Choroid plexus epithelial cell (primary cell): ENCODE results near the gene ADGRD2.

Experiments
- DNase-seq: peaks from one replicate; pipeline ENCODE4 v3.0.0-alpha.2; 2010; ENCODE audit warnings: low read depth
- H3K4me3 ChIP-seq: 2 replicates; pipeline ENCODE4 v1.5.1; 2011; ENCODE audit warnings: low read depth, mild to moderate bottlenecking, control low read depth, low read length, moderate library complexity
- TF ChIP-seq, protein P1 (sequence below): conservative IDR thresholded peaks from 2 replicates; pipeline ENCODE4 v1.5.1; 2011; ENCODE audit warnings: low read depth, mild to moderate bottlenecking, control low read depth, inconsistent platforms, low read length, moderate library complexity

ADGRD2 gene

DNA sequence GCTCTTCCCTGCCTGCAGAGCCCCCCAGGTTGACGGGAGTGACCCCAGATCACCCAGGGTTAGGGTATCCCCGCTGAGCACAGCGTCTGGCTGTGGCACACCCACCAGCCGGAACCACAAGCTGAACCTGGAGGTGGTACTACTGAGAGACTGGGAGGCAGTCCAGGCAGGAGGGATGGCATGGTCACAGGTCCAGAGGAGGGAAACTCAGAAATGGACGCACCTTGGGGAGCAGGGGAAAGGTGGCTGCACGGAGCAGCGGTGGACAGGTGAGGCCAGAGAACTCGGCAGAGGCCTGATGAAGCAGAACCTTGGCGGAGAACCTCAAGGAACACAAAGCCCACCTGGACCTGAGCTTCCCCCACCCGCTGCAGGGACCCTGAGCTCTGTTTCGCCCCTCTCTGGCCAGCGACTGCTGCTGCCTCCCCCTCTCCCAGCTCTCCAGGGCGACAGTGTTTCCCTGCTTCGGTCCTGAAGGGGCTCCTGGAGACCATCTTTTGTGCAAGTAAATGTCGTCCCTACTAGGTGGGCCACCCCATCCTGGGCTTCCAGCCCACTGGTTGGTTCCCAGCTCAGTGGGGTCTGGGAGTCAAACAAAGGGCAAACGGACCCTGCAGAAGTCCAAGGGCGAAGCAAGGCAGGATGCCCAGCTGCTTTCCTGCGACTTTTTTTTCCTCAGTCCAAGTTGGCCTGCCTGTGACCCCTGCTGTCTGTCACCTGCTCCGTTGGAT is 845 bp downstream of the ADGRD2 start:
- TF ChIP-seq, protein P1, sequence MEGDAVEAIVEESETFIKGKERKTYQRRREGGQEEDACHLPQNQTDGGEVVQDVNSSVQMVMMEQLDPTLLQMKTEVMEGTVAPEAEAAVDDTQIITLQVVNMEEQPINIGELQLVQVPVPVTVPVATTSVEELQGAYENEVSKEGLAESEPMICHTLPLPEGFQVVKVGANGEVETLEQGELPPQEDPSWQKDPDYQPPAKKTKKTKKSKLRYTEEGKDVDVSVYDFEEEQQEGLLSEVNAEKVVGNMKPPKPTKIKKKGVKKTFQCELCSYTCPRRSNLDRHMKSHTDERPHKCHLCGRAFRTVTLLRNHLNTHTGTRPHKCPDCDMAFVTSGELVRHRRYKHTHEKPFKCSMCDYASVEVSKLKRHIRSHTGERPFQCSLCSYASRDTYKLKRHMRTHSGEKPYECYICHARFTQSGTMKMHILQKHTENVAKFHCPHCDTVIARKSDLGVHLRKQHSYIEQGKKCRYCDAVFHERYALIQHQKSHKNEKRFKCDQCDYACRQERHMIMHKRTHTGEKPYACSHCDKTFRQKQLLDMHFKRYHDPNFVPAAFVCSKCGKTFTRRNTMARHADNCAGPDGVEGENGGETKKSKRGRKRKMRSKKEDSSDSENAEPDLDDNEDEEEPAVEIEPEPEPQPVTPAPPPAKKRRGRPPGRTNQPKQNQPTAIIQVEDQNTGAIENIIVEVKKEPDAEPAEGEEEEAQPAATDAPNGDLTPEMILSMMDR, result no peak
- H3K4me3 ChIP-seq, result no peak overlapping the region
- no peak for DNase-seq

DNA sequence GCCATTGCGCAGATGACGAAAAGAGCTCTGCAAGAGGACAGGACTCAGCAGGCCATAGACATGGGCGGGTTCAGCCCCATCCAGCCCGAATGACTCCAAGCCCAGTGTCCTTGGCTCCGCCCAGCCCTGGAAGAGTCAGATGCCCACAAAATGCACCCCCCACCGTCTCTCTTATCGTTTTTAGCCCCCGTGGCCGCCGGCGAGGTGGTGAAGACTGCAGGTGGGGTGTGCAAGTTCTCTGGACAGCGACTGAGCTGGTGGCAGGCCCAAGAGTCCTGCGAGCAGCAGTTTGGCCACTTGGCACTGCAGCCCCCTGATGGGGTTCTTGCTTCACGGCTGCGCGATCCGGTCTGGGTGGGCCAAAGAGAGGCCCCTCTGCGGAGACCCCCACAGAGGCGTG is 2.1 kb downstream of the ADGRD2 start:
- TF ChIP-seq, protein P1, result no peak
- no peak for DNase-seq
- no peak overlapping the region for H3K4me3 ChIP-seq

DNA sequence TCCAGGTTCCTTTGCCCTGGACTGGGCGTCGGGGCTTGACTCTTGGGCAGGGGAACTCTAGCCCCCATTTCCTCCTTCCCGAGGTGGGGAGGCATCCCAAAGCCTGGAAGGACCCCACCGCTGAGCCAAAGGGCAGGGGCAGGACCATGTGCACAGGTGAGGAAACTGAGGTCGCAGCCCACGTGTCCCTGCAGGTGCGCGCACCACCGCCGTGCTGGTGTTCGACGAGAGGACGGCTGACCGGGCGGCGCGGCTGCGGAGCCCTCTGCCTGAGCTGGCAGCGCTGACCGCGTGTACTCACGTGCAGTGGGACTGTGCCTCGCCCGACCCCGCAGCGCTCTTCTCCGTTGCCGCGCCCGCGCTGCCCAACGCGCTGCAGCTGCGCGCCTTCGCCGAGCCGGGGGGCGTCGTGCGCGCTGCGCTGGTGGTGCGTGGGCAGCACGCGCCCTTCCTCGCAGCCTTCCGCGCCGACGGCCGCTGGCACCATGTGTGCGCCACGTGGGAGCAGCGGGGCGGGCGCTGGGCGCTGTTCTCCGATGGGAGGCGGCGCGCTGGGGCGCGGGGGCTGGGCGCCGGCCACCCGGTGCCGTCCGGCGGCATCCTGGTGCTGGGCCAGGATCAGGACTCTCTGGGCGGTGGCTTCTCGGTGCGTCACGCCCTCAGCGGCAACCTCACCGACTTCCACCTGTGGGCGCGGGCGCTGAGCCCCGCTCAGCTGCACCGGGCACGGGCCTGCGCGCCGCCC is 2.8 kb downstream of the ADGRD2 start:
- no peak for DNase-seq
- TF ChIP-seq, protein P1, result no peak
- H3K4me3 ChIP-seq, result no peak overlapping the region

DNA sequence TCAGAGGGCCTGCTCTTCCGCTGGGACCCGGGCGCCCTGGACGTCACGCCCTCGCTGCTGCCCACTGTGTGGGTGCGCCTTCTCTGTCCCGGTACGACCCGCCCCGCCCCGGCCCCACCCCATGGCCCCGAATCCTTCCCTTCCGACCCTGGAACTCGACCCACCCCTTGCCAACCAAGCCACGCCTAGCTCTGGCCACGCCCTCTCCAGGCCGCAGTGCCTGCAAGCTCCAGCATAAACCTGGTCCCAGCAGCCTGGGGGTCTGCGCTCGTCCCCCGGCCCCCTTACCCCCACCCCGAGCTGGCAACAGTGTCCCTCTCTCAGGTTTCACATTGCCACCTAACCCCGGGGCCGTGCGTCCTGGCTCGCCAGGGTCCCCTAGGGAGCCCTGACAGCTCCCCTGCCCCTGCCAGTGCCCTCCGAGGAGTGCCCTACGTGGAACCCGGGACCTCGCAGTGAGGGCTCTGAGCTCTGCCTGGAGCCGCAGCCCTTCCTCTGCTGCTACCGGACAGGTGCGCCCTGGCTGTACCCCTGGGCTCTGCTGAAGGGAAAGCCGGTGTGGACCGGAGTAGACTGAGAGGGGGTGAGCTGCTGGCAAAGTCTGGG is 3.4 kb downstream of the ADGRD2 start:
- H3K4me3 ChIP-seq, result no peak overlapping the region
- no peak for DNase-seq
- TF ChIP-seq, protein P1, result no peak

DNA sequence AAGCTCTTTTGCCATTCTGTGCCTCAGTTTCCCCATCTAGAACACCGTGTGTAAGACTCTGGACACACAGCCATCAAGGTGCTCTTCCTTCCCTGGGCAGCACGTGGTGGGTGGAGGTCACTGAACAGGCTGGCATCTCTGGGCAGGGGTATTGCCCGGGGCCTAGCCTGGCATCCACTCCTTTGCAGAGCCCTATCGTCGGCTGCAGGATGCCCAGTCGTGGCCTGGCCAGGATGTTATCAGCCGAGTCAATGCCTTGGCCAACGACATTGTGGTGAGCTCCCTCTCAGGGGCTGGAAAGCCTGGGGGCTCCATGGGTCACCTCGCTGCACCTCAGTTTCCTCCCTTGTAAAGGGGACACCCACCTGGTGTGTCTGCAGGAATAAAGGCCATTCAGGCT is 4.0 kb downstream of the ADGRD2 start:
- DNase-seq, result no peak
- TF ChIP-seq, protein P1, result no peak
- no peak overlapping the region for H3K4me3 ChIP-seq

DNA sequence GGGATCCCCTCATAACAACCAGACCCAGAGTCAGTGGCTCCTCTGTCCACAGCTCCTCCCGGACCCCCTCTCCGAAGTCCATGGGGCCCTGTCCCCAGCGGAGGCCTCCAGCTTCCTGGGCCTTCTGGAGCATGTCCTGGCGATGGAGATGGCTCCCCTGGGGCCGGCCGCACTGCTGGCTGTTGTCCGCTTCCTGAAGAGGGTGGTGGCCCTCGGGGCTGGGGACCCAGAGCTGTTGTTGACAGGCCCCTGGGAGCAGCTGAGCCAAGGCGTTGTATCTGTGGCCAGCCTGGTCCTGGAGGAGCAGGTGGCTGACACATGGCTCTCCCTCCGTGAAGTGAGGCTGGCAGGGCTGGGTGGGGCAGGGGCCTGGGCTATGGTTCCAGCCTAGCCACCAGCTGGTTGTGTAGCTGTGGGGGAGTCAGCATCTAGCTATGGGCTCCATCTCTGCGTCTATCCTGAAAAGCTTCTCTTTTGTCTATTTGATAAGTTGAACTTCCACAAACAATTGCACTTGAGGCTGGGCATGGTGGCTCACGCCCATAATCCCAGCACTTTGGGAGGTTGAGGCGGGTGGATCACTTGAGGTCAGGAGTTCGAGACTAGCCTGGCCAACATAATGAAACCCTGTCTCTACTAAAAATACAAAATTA is 4.7 kb downstream of the ADGRD2 start:
- TF ChIP-seq, protein P1, result no peak
- H3K4me3 ChIP-seq, result no peak overlapping the region
- DNase-seq, result no peak
